Stimulated activated CD4-positive, alpha-beta T cell treated with anti-CD3 and anti-CD28 coated beads, Interleukin-2, amount 100 ng/mL, for 24 hours (primary cell): ENCODE results near the gene TXNL4A.
"Not testable (repeated sequence)": the region's sequence is repeated elsewhere in the genome, so short reads cannot be mapped to it uniquely, and the experiment has no call there.

ENCODE experiments used
- DNase-seq, 2 donors: peaks; one replicate each; pipeline ENCODE4 v3.0.0-alpha.2; 2020

The TXNL4A gene

GRCh38 chr18:79988451-79989194 lies at the start of gene TXNL4A:
TSS of gene TXNL4A (minus strand) at chr18:79988563. CDS start at chr18:79988392, 171 bp downstream.
- peak; percentile 84 to 88 for DNase-seq

GRCh38 chr18:80037300-80037699 lies 48.9 kb upstream of the TXNL4A start:
- DNase-seq, result no peak

- DNase-seq, result no peak
Observed at GRCh38 chr18:80035997-80036396, 47.6 kb upstream of the TXNL4A start.

GRCh38 chr18:80034852-80035406 lies 46.6 kb upstream of the TXNL4A start:
- DNase-seq, result no peak

- peak; percentile 100 for DNase-seq
Observed at GRCh38 chr18:80034068-80034851, 45.9 kb upstream of the TXNL4A start, which contains the start of gene RBFA. TSS of gene RBFA (plus strand) at chr18:80034434. CDS start at chr18:80034496, 62 bp downstream.

GRCh38 chr18:80033181-80034067 lies 45.1 kb upstream of the TXNL4A start:
- DNase-seq, result peak in 1 of 2 donors; percentile 67

GRCh38 chr18:80029690-80030089 lies 41.3 kb upstream of the TXNL4A start:
- DNase-seq, result no peak

- DNase-seq, result not testable (repeated sequence)
Observed at GRCh38 chr18:80027719-80028118, 39.4 kb upstream of the TXNL4A start.

- DNase-seq, result no peak
Observed at GRCh38 chr18:80026363-80026762, 38.0 kb upstream of the TXNL4A start.

- peak in 1 of 2 donors; percentile 19 for DNase-seq
Observed at GRCh38 chr18:80023173-80023572, 34.8 kb upstream of the TXNL4A start.

GRCh38 chr18:80022613-80023012 lies 34.2 kb upstream of the TXNL4A start:
- DNase-seq, result no peak

- DNase-seq, result no peak
Observed at GRCh38 chr18:80012714-80013113, 24.4 kb upstream of the TXNL4A start.

GRCh38 chr18:80011496-80012137 lies 23.3 kb upstream of the TXNL4A start:
- DNase-seq, result not testable (repeated sequence)

GRCh38 chr18:80010551-80010906 lies 22.2 kb upstream of the TXNL4A start:
- no peak for DNase-seq

- DNase-seq, result no peak
Observed at GRCh38 chr18:80009661-80010550, 21.5 kb upstream of the TXNL4A start.

GRCh38 chr18:80006724-80007123 lies 18.4 kb upstream of the TXNL4A start:
- no peak for DNase-seq

GRCh38 chr18:80004600-80005342 lies 16.4 kb upstream of the TXNL4A start:
- DNase-seq, result no peak

GRCh38 chr18:80002468-80002867 lies 14.1 kb upstream of the TXNL4A start:
- DNase-seq, result no peak

GRCh38 chr18:80000877-80001276 lies 12.5 kb upstream of the TXNL4A start:
- no peak for DNase-seq

- not testable (repeated sequence) for DNase-seq
Observed at GRCh38 chr18:79999701-80000100, 11.3 kb upstream of the TXNL4A start.
